Esophagus muscularis mucosa (tissue), 4 donors: ENCODE data around the gene GALNS. TPM values are rescaled to one million over a fixed set of nuclear protein-coding genes. Genes with fewer than 3 reads are reported as not detected.

Experiments
- DNase-seq: peaks from one replicate; pipeline ENCODE4 v3.0.0-alpha.2; 2017; ENCODE audit errors: extremely low spot score
- H3K27ac ChIP-seq, 4 donors: fragments of 200-600 bp; sonication (generic); replicated peaks in 1 of 4; 1 replicate in 3 of 4; 2 replicates in 1 of 4; pipeline ENCODE4 v1.5.1; 2016 to 2019; ENCODE audit warnings: mild to moderate bottlenecking in 1 of 4
- H3K27me3 ChIP-seq, 4 donors: fragments of 200-600 bp; sonication (generic); one replicate each; pipeline versions ENCODE4 v1.5.1 to v1.6.0; 2016 to 2019
- H3K36me3 ChIP-seq, 4 donors: fragments of 200-600 bp; sonication (generic); one replicate each; pipeline ENCODE4 v1.5.1; 2016 to 2019
- H3K4me1 ChIP-seq, 4 donors: fragments of 200-600 bp; sonication (generic); one replicate each; pipeline ENCODE4 v1.5.1; 2016 to 2019
- H3K4me3 ChIP-seq, 4 donors: fragments of 200-600 bp; sonication (generic); 1 replicate in 2 of 4; 2 replicates in 2 of 4; pipeline ENCODE4 v1.5.1; 2016 to 2019; ENCODE audit warnings: mild to moderate bottlenecking in 4 of 4, moderate library complexity in 1 of 4
- H3K9me3 ChIP-seq, 4 donors: fragments of 200-600 bp; sonication (generic); 1 replicate in 3 of 4; 2 replicates in 1 of 4; pipeline ENCODE4 v1.5.1; 2016 to 2019
- CTCF ChIP-seq, 3 experiments: fragments of 200-600 bp in 2 of 3; fragments of 450-650 bp in 1 of 3; sonication (generic) in 2 of 3; IDR thresholded peaks; one replicate each; pipeline ENCODE4 v1.5.1; 2017 to 2019; ENCODE audit warnings: antibody characterized with exemption in 3 of 3, mild to moderate bottlenecking in 2 of 3, moderate library complexity in 1 of 3
- EP300 ChIP-seq: sonication (generic); formaldehyde crosslinking; IDR thresholded peaks from one replicate; pipeline ENCODE4 v1.6.1; 2017; ENCODE audit warnings: antibody characterized with exemption
- POLR2A ChIP-seq: fragments of 450-650 bp; IDR thresholded peaks from one replicate; pipeline ENCODE4 v1.6.1; 2017; ENCODE audit warnings: antibody characterized with exemption, moderate library complexity, mild to moderate bottlenecking, low read depth
- POLR2AphosphoS5 ChIP-seq, 2 donors: sonication (generic); formaldehyde crosslinking; IDR thresholded peaks; one replicate each; pipeline ENCODE4 v1.6.1; 2017; ENCODE audit warnings: antibody characterized with exemption in 2 of 2
- WGBS: methylation state at CpG from one replicate; pipeline ENCODE4 v1.1.5; 2018; 5-methylcytosine and 5-hydroxymethylcytosine counted together
- intact Hi-C: fragments of 100-400 bp; cut with DNase I; formaldehyde crosslinking; loops from one replicate; pipeline ENCODE4 v1.15.1; 2023
- total RNA-seq, 4 donors: library from RNA; depleted of rRNA; stranded (reverse); fragments of >200 nt; gene quantifications; one replicate each; pipeline versions ENCODE4 v1.1.0 to v1.2.1, GENCODE V29; 2016

The GALNS gene
- total RNA-seq, 4 donors from 2014 or later, result 9.5 to 19.1 (median 11.0) TPM

DNA sequence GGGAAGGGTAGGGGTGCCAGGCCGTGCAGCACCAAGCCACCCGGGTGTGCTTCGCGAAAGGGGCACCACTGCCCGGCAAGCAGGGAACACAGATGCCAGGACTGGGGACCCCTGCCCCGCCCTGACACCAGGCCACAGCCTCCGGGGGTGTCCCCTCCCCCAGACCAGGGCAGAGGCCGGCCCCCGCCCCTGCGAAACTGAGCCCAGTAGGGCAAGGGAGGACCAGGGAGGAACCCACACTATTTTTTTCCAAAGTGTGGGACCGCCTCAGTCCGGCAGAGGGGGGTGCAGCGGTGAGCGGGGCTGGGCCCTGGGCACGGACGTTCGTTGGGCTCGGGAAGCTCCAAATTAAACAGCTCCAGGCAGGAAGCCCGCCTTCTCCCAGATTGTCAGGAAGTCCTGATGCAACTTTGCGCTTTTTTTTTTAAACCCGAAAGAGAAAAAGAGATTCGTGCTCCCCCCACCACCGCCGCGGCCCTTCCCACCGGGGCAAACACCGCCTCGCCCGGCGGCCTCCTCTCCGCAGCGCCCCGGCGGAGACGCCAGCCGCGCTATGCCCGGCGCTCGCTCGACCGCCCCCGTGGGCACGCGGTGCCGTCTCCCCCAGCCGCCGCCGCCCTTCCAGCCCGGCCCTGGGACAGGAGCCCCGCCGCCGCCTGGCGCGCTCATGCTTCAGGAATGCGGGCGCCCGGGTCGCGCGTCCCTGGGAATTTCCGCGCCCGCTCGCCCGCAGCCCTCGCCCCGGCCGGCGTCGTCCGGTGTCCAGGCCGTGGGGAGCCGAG lies 72.5 kb downstream of the GALNS start:
- WGBS, result 0% methylated on average over 3 of the region's 74 CpGs
- Histone ChIP-seq H3K9me3 (no peaks in the 10 kb centered on the region), H3K36me3 (no peaks in the 10 kb centered on the region), H3K4me1 (peaks cover 45 to 65% (median 56%) of the 10 kb centered on the region in 4 donors), H3K4me3 (peak overlapping the region; percentile 75 to 90 (median 86)), H3K27me3 (no peaks in the 10 kb centered on the region), H3K27ac (peak overlapping the region; percentile 87 to 99 (median 98))
- no peak for DNase-seq
- intact Hi-C loops, result loop anchor here (2.0 kb wide), 1 partner anchor 41 kb away; no protein-coding TSS in a partner anchor
- TF ChIP-seq POLR2AphosphoS5 (IDR thresholded peaks at IDR 0.05) (peak; percentile 54 to 60), EP300 (no peak), POLR2A (no peak), CTCF (IDR thresholded peaks at IDR 0.05) (peak; percentile 40 to 67 (median 51))

DNA sequence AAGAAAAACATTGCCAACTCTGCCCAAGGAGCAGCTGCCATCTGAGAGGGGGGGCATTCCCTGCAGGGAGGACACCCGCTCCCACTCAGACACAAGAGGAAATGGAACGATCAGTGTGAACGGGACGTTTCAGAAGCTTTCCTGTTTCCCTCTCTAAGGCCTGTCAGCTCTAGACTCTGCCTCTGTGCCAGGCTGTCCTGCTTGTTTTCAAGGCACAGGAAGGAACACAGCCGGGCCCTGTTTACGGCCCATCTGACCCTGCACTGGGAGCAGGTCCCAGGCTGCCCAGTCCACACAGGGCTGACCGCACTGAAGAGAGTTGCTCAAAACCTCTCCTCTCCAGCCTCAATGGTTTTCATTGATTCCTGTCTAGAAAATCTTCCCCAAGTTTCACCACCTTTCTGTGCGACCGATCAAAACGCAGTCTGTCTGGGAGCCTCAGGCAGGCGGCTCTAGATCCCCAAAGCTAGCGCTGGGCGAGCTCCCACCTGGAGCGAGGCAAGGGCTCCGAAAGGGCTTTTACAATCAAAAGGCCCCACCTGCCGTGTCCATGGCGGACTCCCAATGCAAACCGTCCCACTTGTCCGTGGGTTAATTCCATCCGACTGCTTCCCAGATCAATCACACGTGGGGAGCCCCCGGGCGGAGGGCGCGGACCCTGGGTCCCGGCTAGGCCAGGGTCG lies 73.2 kb downstream of the GALNS start:
- no peaks in the 10 kb centered on the region for H3K27me3 ChIP-seq
- H3K4me3 ChIP-seq, result peak overlapping the region; percentile 75 to 90 (median 86)
- 16% methylated on average over 13 of the region's 27 CpGs for WGBS
- H3K4me1 ChIP-seq, result peaks cover 52 to 72% (median 63%) of the 10 kb centered on the region in 4 donors
- peak overlapping the region; percentile 87 to 99 (median 98) for H3K27ac ChIP-seq
- TF ChIP-seq POLR2A (no peak), POLR2AphosphoS5 (IDR thresholded peaks at IDR 0.05) (peak; percentile 54 to 68)
- DNase-seq, result no peak
- H3K9me3 ChIP-seq, result no peaks in the 10 kb centered on the region
- intact Hi-C loops, result loop anchor here (2.0 kb wide), 1 partner anchor 41 kb away; no protein-coding TSS in a partner anchor
- no peaks in the 10 kb centered on the region for H3K36me3 ChIP-seq

DNA sequence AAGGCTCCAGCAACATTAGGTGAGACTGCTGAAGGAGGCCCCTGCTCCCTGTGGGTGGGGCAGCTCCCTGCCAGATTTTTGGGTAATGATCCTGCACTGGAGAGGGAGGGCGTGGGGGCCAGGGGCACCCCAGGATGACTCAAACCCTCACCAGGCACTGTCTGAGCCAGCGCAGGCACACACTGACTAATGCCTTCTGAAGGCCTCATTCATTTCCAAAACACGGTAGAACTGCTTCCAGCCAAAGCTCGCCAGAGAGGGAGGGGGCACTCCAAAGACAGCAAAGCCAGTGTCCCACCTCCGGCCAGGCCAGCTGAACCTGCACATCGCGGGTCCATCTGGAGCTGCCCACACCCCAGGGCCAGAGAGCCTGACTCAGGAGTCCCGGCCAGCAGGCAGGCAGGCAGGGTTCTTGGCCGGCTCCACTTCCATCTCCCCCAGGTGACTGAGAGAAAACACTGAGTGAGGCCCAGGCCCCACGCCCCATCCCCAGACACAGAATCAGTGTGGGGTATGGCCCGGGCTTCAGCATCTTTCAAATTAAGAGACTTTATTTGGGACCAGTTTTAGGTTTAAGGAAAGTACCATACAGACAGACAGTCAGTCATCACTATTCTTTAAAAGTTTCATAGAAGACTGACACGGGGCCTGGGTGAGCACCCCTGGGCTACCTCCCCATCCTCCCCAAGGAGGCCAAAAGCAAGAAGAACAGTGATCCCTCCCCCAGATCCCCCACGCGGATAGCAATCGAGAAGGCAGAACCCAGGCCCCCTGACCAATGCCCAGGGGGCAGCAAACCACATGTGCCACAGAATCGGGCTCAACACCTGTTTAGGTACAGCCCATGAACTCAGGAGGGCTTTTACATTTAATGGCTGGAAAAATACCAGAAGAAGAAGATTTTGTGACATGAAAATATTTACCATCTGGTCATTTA lies 74.0 kb downstream of the GALNS start:
- Histone ChIP-seq H3K4me3 (peak overlapping the region; percentile 75 to 90 (median 86)), H3K27me3 (no peaks in the 10 kb centered on the region), H3K9me3 (no peaks in the 10 kb centered on the region), H3K36me3 (no peaks in the 10 kb centered on the region), H3K4me1 (peaks cover 55 to 80% (median 71%) of the 10 kb centered on the region in 4 donors), H3K27ac (peak overlapping the region; percentile 87 to 99 (median 98))
- TF ChIP-seq CTCF (IDR thresholded peaks at IDR 0.05), result no peak
- TF ChIP-seq POLR2AphosphoS5 (IDR thresholded peaks at IDR 0.05), result peak; percentile 16 to 63
- no peak for TF ChIP-seq EP300
- no peak for TF ChIP-seq POLR2A
- DNase-seq, result no peak
- intact Hi-C loops, result no loop called here
- WGBS, result 33% methylated on average over 14 of the region's 16 CpGs

DNA sequence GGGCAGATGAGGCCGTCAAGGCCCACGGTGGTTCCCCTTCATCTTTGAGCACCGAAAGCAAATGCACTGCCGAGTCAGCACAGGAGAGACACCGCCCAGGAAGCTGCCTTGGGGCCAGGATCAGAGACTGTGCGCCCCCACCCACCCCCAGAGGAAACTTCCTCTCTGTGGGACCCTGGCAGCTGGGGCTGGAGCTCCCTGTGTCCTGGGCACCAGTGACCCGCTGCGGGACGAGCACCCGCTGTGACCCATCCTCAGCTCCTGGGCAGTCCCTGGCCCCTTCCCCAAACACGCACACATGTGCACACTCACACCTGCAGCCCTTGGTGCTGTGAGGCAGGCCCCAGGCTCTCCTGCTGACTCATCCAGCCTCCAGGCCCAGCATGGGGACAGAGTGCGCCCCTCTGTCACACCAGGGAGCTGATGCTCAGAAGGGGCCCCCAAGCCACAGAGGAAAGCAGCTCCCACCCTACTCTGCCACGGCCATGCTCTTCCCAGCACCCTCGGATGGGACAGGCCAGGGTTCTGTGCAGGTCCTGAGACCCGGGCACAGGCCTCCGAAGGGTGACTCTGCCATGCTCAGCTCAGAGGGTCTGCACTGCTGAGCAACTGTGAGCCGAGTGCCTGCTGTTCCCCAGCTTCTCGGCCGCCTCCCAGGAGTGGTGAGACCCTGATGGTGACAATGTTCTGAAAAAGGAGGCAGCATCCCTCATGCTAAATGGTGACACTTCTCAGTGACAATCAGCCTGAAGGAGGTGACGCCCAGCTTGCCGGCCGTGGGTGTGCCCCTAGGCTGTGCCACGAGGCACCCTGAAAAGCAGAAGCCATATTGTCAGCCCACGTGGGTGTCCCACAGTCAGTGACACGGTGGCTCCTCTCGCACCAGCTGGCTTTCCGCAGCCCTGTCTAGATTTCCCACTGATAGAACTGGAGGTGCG lies 75.3 kb downstream of the GALNS start:
- H3K36me3 ChIP-seq, result no peaks in the 10 kb centered on the region
- no peak for DNase-seq
- H3K27me3 ChIP-seq, result no peaks in the 10 kb centered on the region
- TF ChIP-seq EP300, result no peak
- H3K4me3 ChIP-seq, result peak overlapping the region in 1 of 4 donors; percentile 18
- H3K9me3 ChIP-seq, result no peaks in the 10 kb centered on the region
- H3K4me1 ChIP-seq, result peaks cover 62 to 94% (median 84%) of the 10 kb centered on the region in 4 donors
- intact Hi-C loops, result no loop called here
- peak overlapping the region; percentile 87 to 99 (median 98) for H3K27ac ChIP-seq
- WGBS, result 60% methylated on average over 27 of the region's 28 CpGs
